ENCODE results near the gene DCC. TPM values are rescaled to one million over a fixed set of nuclear protein-coding genes. Genes with fewer than 3 reads are reported as not detected.
A peak's percentile ranks its signal among the peaks of the same experiment; 100 is the strongest.

DCC gene
- total and polyA plus RNA-seq, 9 of the 15 experiments (the other 6 are each of a cell fraction or from before 2014, with no cell fraction given), result not detected

GRCh38 chr18:53322163-53322562 is 982.2 kb downstream of the DCC start:
- CTCF ChIA-PET (ENCODE audit: low intra/inter-chr PET ratio), result no interaction called here
- H3K4me2 ChIP-seq (ENCODE audit: insufficient read depth, low read length), result no peak overlapping the region
- in situ Hi-C loops (cut with MboI), result no loop called here

GRCh38 chr18:53324353-53324752 is 984.4 kb downstream of the DCC start:
- H3K9me1 ChIP-seq (ENCODE audit: control insufficient read depth, insufficient read depth, low read length), result no peaks in the 10 kb centered on the region
- no peak overlapping the region for H3K4me2 ChIP-seq (ENCODE audit: insufficient read depth, low read length)
- H2AFZ ChIP-seq (ENCODE audit: low read depth, low read length), result no peak overlapping the region
- 0% methylated on average over 1 of the region's 1 CpG for WGBS (ENCODE audit: insufficient coverage, low coverage, missing lambda C conversion rate)
- H3K9me3 ChIP-seq (replicated peaks; ENCODE audit: control insufficient read depth, insufficient read depth, low read depth, low read length), result no peaks in the 10 kb centered on the region
- no peak for ATAC-seq
- ChIA-PET POLR2A (no interaction called here), CTCF (ENCODE audit: low intra/inter-chr PET ratio) (no interaction called here)
- in situ Hi-C loops (cut with MboI), result no loop called here
- H3K79me2 ChIP-seq (ENCODE audit: control insufficient read depth, insufficient read depth, low read length), result no peaks in the 10 kb centered on the region
- no peaks in the 10 kb centered on the region for H3K27me3 ChIP-seq (ENCODE audit: control insufficient read depth in 2 of 2, insufficient read depth in 2 of 2, low read length in 2 of 2)
- no peak for DNase-seq (ENCODE audit: extremely low read depth in 1 of 4, low spot score in 3 of 4)
- BruUV-seq (replicated peaks), result no TSS peak
- H3K27ac ChIP-seq (ENCODE audit: extremely low read depth, low read depth, low read length), result no peak overlapping the region
- no peak for TF ChIP-seq ZKSCAN1 (IDR thresholded peaks at IDR 0.05; ENCODE audit: low read depth, low read length)
- no peak for FAIRE-seq
- intact Hi-C loops (cut with micrococcal nuclease), result no loop called here
- no peaks in the 10 kb centered on the region for H4K20me1 ChIP-seq (replicated peaks; ENCODE audit: control insufficient read depth, insufficient read depth, low read length)
- no peaks in the 10 kb centered on the region for H3K4me1 ChIP-seq (replicated peaks in 1 of 2; ENCODE audit: control insufficient read depth in 2 of 2, insufficient read depth in 2 of 2, low read length in 2 of 2)
- no peaks in the 10 kb centered on the region for H3K36me3 ChIP-seq (ENCODE audit: control insufficient read depth, insufficient read depth, low read length)
- H3K4me3 ChIP-seq, result no peak overlapping the region
- H3K9ac ChIP-seq (ENCODE audit: insufficient read depth in 1 of 2, low read depth in 2 of 2, low read length in 2 of 2), result no peak overlapping the region

More at GRCh38 chr18:53322163-53322562, 982.2 kb downstream of the DCC start:
- ATAC-seq (no peak), FAIRE-seq (no peak), DNase-seq (ENCODE audit: extremely low read depth in 1 of 4, low spot score in 3 of 4) (no peak)
- H3K27ac ChIP-seq (ENCODE audit: extremely low read depth, low read depth, low read length), result no peak overlapping the region
- H4K20me1 ChIP-seq (replicated peaks; ENCODE audit: control insufficient read depth, insufficient read depth, low read length), result no peaks in the 10 kb centered on the region
- H3K4me3 ChIP-seq, result no peak overlapping the region
- H3K79me2 ChIP-seq (ENCODE audit: control insufficient read depth, insufficient read depth, low read length), result no peaks in the 10 kb centered on the region
- intact Hi-C loops (cut with micrococcal nuclease), result no loop called here
- H3K9me1 ChIP-seq (ENCODE audit: control insufficient read depth, insufficient read depth, low read length), result no peaks in the 10 kb centered on the region
- H2AFZ ChIP-seq (ENCODE audit: low read depth, low read length), result no peak overlapping the region
- no peaks in the 10 kb centered on the region for H3K36me3 ChIP-seq (ENCODE audit: control insufficient read depth, insufficient read depth, low read length)
- no TSS peak for BruUV-seq (replicated peaks)
- H3K27me3 ChIP-seq (ENCODE audit: control insufficient read depth in 2 of 2, insufficient read depth in 2 of 2, low read length in 2 of 2), result no peaks in the 10 kb centered on the region
- H3K9ac ChIP-seq (ENCODE audit: insufficient read depth in 1 of 2, low read depth in 2 of 2, low read length in 2 of 2), result no peak overlapping the region
- TF ChIP-seq CEBPG (CRISPR knock-in tag; IDR thresholded peaks at IDR 0.05) (no peak), CEBPG (tag; conservative IDR thresholded peaks at IDR 0.05 in 1 of 2, IDR thresholded peaks at IDR 0.05 in 1 of 2) (peak in 1 of 2 experiments; percentile 55; a peak in 1 of 4 replicates), MEIS2 (IDR thresholded peaks at IDR 0.05; ENCODE audit: partially characterized antibody) (no peak)
- POLR2A ChIA-PET, result no interaction called here
- H3K4me1 ChIP-seq (replicated peaks in 1 of 2; ENCODE audit: control insufficient read depth in 2 of 2, insufficient read depth in 2 of 2, low read length in 2 of 2), result no peaks in the 10 kb centered on the region
- no peaks in the 10 kb centered on the region for H3K9me3 ChIP-seq (replicated peaks; ENCODE audit: control insufficient read depth, insufficient read depth, low read depth, low read length)
- WGBS (ENCODE audit: insufficient coverage, low coverage, missing lambda C conversion rate), result 0% methylated on average over 1 of the region's 1 CpG

Measured in K562 (cell line).